Heart left ventricle (tissue), 16 donors: ENCODE data around the gene KIF21B. TPM values are rescaled to one million over a fixed set of nuclear protein-coding genes. Genes with fewer than 3 reads are reported as not detected.
A peak's percentile ranks its signal among the peaks of the same experiment; 100 is the strongest.

Experiments
- ATAC-seq, 4 donors: fragments of 200-7000 bp; cut with Tn5 transposase; one replicate each; pipeline ENCODE4 v1.9.1; 2020 to 2022; ENCODE audit warnings: moderate library complexity in 4 of 4, mild to moderate bottlenecking in 3 of 4, moderate number of reproducible peaks in 1 of 4
- DNase-seq, 5 donors: peaks; one replicate each; pipeline ENCODE4 v3.0.0-alpha.2; 2020
- H3K27ac ChIP-seq, 12 donors: fragments of 200-600 bp; sonication (generic) in 4 of 12; one replicate each; pipeline versions ENCODE4 v1.5.0 to v1.8.0; 2016 to 2022; ENCODE audit warnings: mild to moderate bottlenecking in 2 of 12
- H3K27me3 ChIP-seq, 9 donors: fragments of 200-600 bp; sonication (generic) in 2 of 9; one replicate each; pipeline versions ENCODE4 v1.5.1 to v1.8.0; 2016 to 2022; ENCODE audit warnings: mild to moderate bottlenecking in 3 of 9
- H3K36me3 ChIP-seq, 9 donors: fragments of 200-600 bp; sonication (generic) in 2 of 9; one replicate each; pipeline versions ENCODE4 v1.5.0 to v1.8.0; 2018 to 2022; ENCODE audit warnings: mild to moderate bottlenecking in 2 of 9
- H3K4me1 ChIP-seq, 12 donors: fragments of 200-600 bp; sonication (generic) in 4 of 12; one replicate each; pipeline versions ENCODE4 v1.5.0 to v1.8.0; 2016 to 2022; ENCODE audit warnings: mild to moderate bottlenecking in 3 of 12
- H3K4me3 ChIP-seq, 12 donors: fragments of 200-600 bp; sonication (generic) in 4 of 12; one replicate each; pipeline versions ENCODE4 v1.5.0 to v1.8.0; 2017 to 2022; ENCODE audit warnings: mild to moderate bottlenecking in 9 of 12, moderate library complexity in 4 of 12
- H3K9me3 ChIP-seq, 12 donors: fragments of 200-600 bp; sonication (generic) in 4 of 12; one replicate each; pipeline versions ENCODE4 v1.5.0 to v1.8.0; 2016 to 2022; ENCODE audit warnings: mild to moderate bottlenecking in 1 of 12
- POLR2A ChIP-seq, 2 donors: fragments of 450-650 bp; IDR thresholded peaks; one replicate each; pipeline ENCODE4 v1.6.1; 2017; ENCODE audit warnings: antibody characterized with exemption in 2 of 2, mild to moderate bottlenecking in 2 of 2, moderate library complexity in 2 of 2
- WGBS, 4 donors: extraction: QIAGEN DNeasy Blood & Tissue Kit in 2 of 4; methylation state at CpG; one replicate each; pipeline versions ENCODE4 v1.1.5 to v1.1.7; 2013 to 2018; 5-methylcytosine and 5-hydroxymethylcytosine counted together
- intact Hi-C, 10 donors: fragments of 100-400 bp; cut with DNase I; formaldehyde crosslinking; loops; one replicate each; pipeline versions ENCODE4 v1.11.1 to v1.14.2; 2022
- polyA plus RNA-seq, 2 donors: library from polyadenylated mRNA; stranded (reverse); fragments of 200-250 nt; gene quantifications; one replicate each; pipeline ENCODE4 v1.2.3, GENCODE V29; 2013
- total RNA-seq, 9 donors: library from RNA; depleted of rRNA in 2 of 9; stranded (reverse); fragments of >200 nt in 2 of 9; fragmentation: NEBNext Ultra II Directional in 3 of 9; extraction: Animal tissue kit (Norgen Biotek cat#: 25700) in 3 of 9; gene quantifications; one replicate each; pipeline versions ENCODE4 v1.1.0 to v1.2.4, GENCODE V29; 2016 to 2023
- TF ChIP-seq, protein P1 (sequence below), 12 donors: fragments of 200-600 bp; sonication (generic) in 4 of 12; IDR thresholded peaks; one replicate each; pipeline versions ENCODE4 v1.5.0 to v1.8.0; 2018 to 2022; ENCODE audit warnings: antibody characterized with exemption in 12 of 12, mild to moderate bottlenecking in 5 of 12
- donor health status: ischemic (EF 13 %, LVEDD 7.1; RV severe dilation, severe dysfunction).
- donor health status: healthy with polysubstance abuse.
- donor health status: DM: no; HTN: yes; CAD: no.
- donor health status: DM: no; HTN: no; CAD: no.
- donor health status: ischemic (EF 25% LVEDD 6.9; RV normal size, moderate dysfunction).
- donor health status: ischemic (EF 25% LVEDD 5.7; RV mildly dilated, moderate dysfunction).
- donor health status: healthy.
- donor health status: DM: yes; HTN: yes; CAD: no.
- donor health status: ischemic (EF 35%, LVEDD 5.7; RV mildly dilated, moderate dysfunction).
- donor health status: nonischemic (EF 11% LVEDD 7.7; RV severe dilation, severe dysfunction).
- donor health status: DM: yes; HTN: yes; CAD: no.
- donor health status: PGD.
- donor health status: ischemic (EF 29% LVEDD 5.4; RV normal size, mild dysfunction).
- donor health status: nonischemic (EF 23%, LVEDD 6.1; RV moderate dilation, normal function).

Gene KIF21B
- total and polyA plus RNA-seq, 11 donors: 0.21 to 3.6 (median 0.46) TPM

DNA sequence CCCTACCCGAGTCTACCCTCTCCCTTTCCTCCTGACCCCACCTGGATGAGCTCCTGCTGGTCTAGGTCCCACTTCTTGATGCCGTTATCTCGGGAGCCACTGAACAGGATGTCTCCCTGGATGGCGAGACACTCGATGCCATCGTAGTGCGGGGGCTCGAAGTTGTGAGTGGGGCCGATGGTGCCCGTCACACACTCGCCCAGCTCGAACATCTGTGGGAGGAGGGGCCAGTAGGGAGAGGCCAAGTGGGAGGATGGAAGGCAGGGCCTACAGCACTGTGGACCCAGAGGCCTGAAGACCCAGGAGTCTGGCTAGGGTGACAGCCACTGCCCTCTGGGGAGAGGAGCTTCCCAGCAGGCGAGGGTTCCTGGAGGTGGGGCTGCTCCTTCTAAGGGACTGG, 48.1 kb downstream of the KIF21B start:
- Histone ChIP-seq H3K4me1 (peaks cover 0 to 9% (median 3%) of the 10 kb centered on the region in 12 donors), H3K27me3 (no peaks in the 10 kb centered on the region), H3K27ac (no peak overlapping the region), H3K4me3 (no peak overlapping the region), H3K9me3 (peaks cover 0 to 9% (median 0%) of the 10 kb centered on the region in 12 donors), H3K36me3 (peaks cover 0 to 46% (median 0%) of the 10 kb centered on the region in 9 donors)
- DNase-seq (peak in 1 of 5 donors; percentile 24), ATAC-seq (no peak)
- WGBS, 4 donors: 92 to 95% (median 95%) methylated on average over 13 of the region's 13 CpGs
- TF ChIP-seq POLR2A (IDR thresholded peaks at IDR 0.05): no peak
- TF ChIP-seq, protein P1, sequence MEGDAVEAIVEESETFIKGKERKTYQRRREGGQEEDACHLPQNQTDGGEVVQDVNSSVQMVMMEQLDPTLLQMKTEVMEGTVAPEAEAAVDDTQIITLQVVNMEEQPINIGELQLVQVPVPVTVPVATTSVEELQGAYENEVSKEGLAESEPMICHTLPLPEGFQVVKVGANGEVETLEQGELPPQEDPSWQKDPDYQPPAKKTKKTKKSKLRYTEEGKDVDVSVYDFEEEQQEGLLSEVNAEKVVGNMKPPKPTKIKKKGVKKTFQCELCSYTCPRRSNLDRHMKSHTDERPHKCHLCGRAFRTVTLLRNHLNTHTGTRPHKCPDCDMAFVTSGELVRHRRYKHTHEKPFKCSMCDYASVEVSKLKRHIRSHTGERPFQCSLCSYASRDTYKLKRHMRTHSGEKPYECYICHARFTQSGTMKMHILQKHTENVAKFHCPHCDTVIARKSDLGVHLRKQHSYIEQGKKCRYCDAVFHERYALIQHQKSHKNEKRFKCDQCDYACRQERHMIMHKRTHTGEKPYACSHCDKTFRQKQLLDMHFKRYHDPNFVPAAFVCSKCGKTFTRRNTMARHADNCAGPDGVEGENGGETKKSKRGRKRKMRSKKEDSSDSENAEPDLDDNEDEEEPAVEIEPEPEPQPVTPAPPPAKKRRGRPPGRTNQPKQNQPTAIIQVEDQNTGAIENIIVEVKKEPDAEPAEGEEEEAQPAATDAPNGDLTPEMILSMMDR (IDR thresholded peaks at IDR 0.05): no peak
- intact Hi-C loops: loop anchor here in 1 of 10 donors (10.0 kb wide), 1 partner anchor 249 kb away; no protein-coding TSS in a partner anchor

DNA sequence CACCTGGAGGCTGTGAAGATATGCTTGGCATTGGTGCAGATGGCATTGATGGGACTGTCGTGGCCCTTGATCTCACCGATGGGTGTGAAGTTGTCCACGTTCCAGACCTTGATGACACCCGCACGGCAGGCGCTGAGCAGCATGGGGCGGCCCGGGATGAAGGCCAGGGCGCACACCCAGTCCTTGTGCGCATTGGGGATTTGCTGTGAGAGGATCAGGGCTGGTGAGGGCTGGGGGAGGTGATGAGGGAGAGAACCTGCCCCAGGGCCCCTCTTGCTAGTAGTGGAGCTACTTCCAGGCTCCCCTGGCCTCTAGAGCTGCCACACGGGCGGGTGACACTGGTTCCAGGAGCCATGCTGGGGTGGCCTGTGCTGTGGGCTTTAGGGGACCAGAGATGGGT, 48.8 kb downstream of the KIF21B start:
- Histone ChIP-seq H3K4me3 (no peak overlapping the region), H3K4me1 (peaks cover 0 to 11% (median 4%) of the 10 kb centered on the region in 12 donors), H3K9me3 (peaks cover 0 to 2% (median 0%) of the 10 kb centered on the region in 12 donors), H3K27ac (no peak overlapping the region), H3K27me3 (no peaks in the 10 kb centered on the region), H3K36me3 (peaks cover 0 to 39% (median 0%) of the 10 kb centered on the region in 9 donors)
- 91 to 97% (median 96%) methylated on average over 10 to 12 of the region's 12 CpGs; no CpG with 5 or more reads in 1 of the 4 donors for WGBS, 4 donors
- peak in 1 of 5 donors; percentile 18 for DNase-seq
- no peak for ATAC-seq
- TF ChIP-seq, protein P1 (IDR thresholded peaks at IDR 0.05): no peak
- TF ChIP-seq POLR2A (IDR thresholded peaks at IDR 0.05): no peak
- intact Hi-C loops: loop anchor here in 4 of 10 donors (5.0 to 10.0 kb wide), 4 partner anchors 68 to 250 kb away; partner anchors contain the start of gene CACNA1S (in 1 of the 4)

DNA sequence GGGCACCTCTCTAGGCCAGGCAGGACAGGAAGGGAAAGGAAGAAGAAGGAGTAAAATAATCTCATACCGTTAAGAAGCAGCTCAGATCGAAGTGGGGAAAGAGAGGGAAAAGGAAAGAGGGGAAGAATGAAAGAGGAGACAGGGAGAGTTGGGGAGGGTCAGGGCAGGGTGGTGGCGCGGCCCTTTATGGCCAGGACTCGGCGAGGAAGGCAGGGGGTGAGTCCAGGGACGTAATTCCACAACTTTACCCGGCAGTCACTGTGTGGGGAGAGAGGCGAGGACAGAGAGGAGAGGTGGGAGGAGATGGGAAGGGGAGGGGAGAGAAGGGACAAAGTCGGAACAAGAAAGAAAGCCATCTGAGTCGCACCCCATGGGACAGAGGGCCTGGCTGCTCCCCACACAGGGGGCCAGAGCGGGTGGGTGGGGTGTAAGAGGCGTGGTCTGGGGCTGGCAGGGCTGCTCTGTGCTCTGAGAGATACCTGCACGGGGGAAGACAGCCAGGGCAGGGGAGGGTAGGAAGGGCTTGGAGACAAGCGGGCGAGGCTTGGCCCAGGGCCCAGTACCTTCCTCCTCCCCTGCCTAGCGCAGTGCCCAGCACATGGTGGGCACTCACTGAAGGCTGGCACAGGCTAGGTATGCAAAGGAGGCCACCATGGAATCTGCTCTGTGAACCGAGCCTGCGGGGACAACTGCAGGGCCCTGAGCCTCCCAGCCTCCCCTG, 49.4 kb downstream of the KIF21B start:
- ATAC-seq (no peak), DNase-seq (peak in 1 of 5 donors; percentile 50)
- Histone ChIP-seq H3K27ac (no peak overlapping the region), H3K36me3 (peaks cover 0 to 34% (median 0%) of the 10 kb centered on the region in 9 donors), H3K4me1 (peaks cover 0 to 11% (median 4%) of the 10 kb centered on the region in 12 donors), H3K4me3 (no peak overlapping the region), H3K9me3 (no peaks in the 10 kb centered on the region), H3K27me3 (no peaks in the 10 kb centered on the region)
- WGBS, 4 donors: 83 to 88% (median 85%) methylated on average over 18 to 19 of the region's 19 CpGs
- intact Hi-C loops: loop anchor here in 8 of 10 donors (2.0 to 10.0 kb wide), 8 partner anchors 68 to 251 kb away; partner anchors contain the start of gene CACNA1S (in 2 of the 8)
- no peak for TF ChIP-seq POLR2A (IDR thresholded peaks at IDR 0.05)
- TF ChIP-seq, protein P1 (IDR thresholded peaks at IDR 0.05): no peak
